GM12892 (cell line): ENCODE data around the gene IGFBP6.

ENCODE experiments used
- DNase-seq: peaks from one replicate; pipeline ENCODE4 v3.0.0; 2011; ENCODE audit not compliant: insufficient read length
- FAIRE-seq: peaks from 2 replicates; lab custom pipeline; 2011; peaks lifted over from hg19 to GRCh38; lab: Jason Lieb, UNC
- POLR2A ChIP-seq: IDR thresholded peaks from 2 replicates; pipeline ENCODE4 v1.6.1; 2011; ENCODE audit warnings: low read depth, low read length, control low read depth
- POLR2AphosphoS5 ChIP-seq: IDR thresholded peaks from 2 replicates; pipeline ENCODE4 v1.6.1; 2011; ENCODE audit warnings: low read depth, low read length, control low read depth
- TAF1 ChIP-seq: IDR thresholded peaks from 2 replicates; pipeline ENCODE4 v1.6.1; 2011; ENCODE audit warnings: low read depth, mild to moderate bottlenecking, control low read depth, low read length, borderline replicate concordance

Gene IGFBP6

DNA sequence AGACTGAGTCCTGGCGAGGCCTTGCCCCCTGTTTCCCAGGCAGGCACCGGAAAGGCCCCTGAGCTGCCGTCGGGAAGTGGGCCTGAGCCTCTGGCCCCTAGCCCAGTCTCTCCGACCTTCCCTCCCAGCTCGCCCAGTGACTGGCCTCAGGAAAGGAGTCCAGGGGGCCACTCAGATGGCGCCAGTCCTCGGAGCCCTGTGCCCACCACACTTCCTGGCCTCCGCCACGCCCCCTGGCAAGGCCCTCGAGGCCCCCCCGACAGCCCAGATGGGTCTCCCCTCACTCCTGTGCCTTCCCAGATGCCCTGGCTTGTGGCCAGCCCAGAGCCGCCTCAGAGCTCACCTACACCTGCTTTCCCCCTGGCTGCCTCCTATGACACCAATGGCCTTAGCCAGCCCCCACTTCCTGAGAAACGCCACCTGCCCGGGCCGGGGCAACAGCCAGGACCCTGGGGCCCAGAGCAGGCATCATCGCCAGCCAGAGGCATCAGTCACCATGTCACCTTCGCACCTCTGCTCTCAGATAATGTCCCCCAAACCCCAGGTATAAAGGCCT, 36.7 kb upstream of the IGFBP6 start:
- FAIRE-seq (no peak), DNase-seq (no peak)
- no peak for TF ChIP-seq POLR2AphosphoS5
- TF ChIP-seq TAF1: no peak
- TF ChIP-seq POLR2A: no peak

- no peak for FAIRE-seq
- TF ChIP-seq TAF1 (no peak), POLR2AphosphoS5 (no peak), POLR2A (no peak)
- no peak for DNase-seq
Measured at GRCh38 chr12:53061404-53062010, 36.0 kb upstream of the IGFBP6 start.

DNA sequence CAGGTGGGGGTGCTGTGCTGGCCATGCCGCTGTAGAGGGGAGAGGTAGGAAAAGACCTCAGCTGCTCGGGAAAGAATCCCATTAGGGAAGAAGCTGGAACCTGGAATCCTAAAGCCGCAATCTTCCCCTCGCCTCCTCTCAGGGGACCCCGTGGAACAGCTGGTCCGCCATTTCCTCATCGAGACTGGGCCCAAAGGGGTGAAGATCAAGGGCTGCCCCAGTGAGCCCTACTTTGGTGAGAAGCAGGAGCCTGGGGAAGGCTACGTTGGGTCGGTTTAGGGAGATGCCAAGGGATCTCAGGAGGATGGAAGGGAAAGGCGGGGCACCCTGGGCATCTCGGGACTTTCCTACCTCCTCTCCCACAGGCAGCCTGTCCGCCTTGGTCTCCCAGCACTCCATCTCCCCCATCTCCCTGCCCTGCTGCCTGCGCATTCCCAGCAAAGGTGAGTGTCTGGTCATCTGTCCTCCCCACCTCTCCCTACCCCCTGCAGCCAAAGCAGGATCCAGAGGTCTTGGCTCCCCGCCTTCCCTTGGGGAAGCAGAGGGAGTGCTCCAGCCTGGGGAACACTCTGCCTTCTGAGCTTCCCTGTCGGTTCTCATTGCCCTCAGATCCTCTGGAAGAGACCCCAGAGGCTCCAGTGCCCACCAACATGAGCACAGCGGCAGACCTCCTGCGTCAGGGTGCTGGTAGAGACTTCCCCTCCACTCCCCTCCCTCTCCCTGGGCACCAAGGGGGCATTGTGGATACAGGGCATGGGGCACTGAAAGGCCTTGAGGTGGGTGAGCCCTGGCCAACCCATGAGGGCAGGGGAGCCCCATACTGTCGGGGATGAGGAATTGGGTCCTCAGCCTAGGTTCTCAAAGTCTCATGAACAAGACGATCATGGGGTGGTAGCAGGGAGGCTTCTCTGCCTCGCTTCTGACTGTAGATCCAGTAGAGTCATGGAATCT, 35.2 kb upstream of the IGFBP6 start:
- DNase-seq (no peak), FAIRE-seq (no peak)
- TF ChIP-seq POLR2AphosphoS5: peak; percentile 28; the same call in 1 of the 2 replicates
- no peak for TF ChIP-seq POLR2A
- no peak for TF ChIP-seq TAF1

- FAIRE-seq (no peak), DNase-seq (no peak)
- no peak for TF ChIP-seq POLR2A
- no peak for TF ChIP-seq TAF1
- no peak for TF ChIP-seq POLR2AphosphoS5
Measured at GRCh38 chr12:53062977-53063707, 34.3 kb upstream of the IGFBP6 start.

DNA sequence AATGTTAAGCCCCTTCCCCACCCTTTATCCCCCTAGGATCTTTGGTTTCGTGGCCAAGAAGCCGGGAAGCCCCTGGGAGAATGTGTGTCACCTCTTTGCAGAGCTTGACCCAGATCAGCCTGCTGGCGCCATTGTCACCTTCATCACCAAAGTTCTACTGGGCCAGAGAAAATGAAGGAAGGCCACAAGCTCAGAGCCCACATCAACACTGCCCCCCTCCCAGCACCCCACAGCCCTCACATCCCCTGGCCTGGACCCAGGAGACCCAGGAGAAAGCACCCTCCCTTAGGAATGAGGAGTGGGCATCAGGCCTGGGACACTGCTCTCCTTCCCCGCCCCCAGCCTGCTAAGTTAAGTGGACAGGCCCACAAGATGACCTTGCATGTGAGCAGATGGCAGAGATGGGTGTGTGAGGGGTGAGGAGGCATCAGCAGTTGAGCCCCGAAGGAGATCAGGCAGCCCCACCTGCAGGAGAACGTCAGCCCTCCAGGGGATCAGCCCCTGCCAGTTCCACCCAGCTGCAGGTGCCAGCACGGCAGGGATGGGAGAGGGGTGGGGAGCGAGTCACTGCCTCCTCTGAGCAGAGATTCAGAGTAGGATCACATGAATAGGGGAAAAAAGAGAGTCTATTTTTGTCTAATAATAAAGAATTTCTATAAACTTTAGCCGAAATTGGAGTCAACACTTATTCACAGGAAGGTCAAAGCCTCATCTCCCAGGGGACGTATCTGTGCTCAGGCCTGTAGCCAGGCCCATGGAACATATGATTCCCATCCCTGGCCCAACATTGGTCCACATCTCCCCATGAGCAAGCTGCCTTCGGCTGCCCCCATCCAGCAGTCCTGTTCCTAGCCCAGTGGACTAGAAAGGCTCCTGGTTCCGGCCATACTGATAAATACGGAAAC, 33.5 kb upstream of the IGFBP6 start:
- FAIRE-seq (no peak), DNase-seq (no peak)
- TF ChIP-seq POLR2A: no peak
- no peak for TF ChIP-seq POLR2AphosphoS5
- no peak for TF ChIP-seq TAF1

GRCh38 chr12:53064613-53065436, 32.6 kb upstream of the IGFBP6 start:
- DNase-seq: no peak
- TF ChIP-seq POLR2A (no peak), POLR2AphosphoS5 (no peak)
- no peak for FAIRE-seq

- DNase-seq (no peak), FAIRE-seq (no peak)
- TF ChIP-seq POLR2A: no peak
- no peak for TF ChIP-seq POLR2AphosphoS5
- TF ChIP-seq TAF1: no peak
Measured at GRCh38 chr12:53065470-53065869, 32.0 kb upstream of the IGFBP6 start.

GRCh38 chr12:53065975-53066931, 31.2 kb upstream of the IGFBP6 start:
- peak; percentile 89 for DNase-seq
- TF ChIP-seq TAF1 (no peak), POLR2A (no peak), POLR2AphosphoS5 (no peak)
- FAIRE-seq: peak; percentile 78
